NCI-H510A (cell line): ENCODE results near the gene HIP1.
"Not testable (repeated sequence)": the region's sequence is repeated elsewhere in the genome, so short reads cannot be mapped to it uniquely, and the experiment has no call there.

Source experiments
- DNase-seq: peaks from one replicate; lab custom pipeline; 2025; lab: John Stamatoyannopoulos, UW

The HIP1 gene

GRCh38 chr7:75572814-75573213 lies 165.9 kb downstream of the HIP1 start:
- DNase-seq: no peak

DNA sequence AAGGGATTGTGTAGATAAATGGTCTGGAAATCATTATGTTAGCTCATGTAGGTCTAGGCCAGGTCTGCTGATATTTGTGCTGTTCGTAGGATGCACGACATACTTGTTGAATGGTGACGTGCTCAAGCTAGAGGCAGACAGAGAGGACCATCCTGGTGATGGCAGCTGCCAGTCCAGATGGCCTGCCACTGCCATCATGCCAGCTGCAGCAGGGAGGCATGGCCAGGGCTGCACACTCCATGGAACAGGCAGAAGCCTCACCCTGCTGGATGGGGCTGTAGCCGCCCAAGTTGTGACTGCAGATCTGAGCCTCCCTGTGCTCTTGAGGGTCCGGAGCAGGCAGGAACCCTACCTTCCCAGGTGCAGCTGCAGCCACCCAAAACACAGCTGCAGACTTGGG lies 166.3 kb downstream of the HIP1 start:
- DNase-seq: no peak

- DNase-seq: no peak
Measured at GRCh38 chr7:75571209-75571608, 167.5 kb downstream of the HIP1 start.

- not testable (repeated sequence) for DNase-seq
Measured at GRCh38 chr7:75569629-75570282, 169.0 kb downstream of the HIP1 start.

DNA sequence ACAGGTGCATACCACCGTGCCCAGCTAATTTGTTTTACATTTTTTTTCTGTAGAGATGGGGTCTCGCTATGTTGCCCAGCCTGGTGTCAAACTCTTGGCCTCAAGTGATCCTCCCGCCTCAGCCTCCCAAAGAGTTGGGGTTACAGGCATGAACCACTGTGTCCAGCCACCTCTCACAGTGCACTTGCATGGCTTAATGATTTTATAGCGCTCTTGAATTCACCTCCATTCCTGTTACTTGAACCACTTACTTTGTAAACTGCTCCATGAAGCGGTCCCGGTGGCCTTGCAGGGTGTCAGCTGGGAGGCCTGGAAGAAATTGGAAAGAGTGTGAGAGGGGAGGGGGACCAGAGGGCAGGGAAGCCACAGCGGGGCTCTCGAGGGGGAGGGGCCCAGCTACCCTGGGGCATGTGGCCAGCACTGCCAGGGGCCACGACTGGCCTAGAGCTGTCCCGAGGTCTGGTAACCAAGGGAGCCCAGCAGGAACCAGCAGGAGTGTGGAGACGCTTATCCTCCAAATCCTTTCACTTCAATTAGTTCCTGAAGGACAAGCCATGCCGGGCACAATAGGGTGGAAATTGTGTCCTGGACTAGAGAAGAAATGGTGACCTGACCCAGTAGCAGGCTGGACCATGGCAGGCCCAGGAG lies 170.7 kb downstream of the HIP1 start:
- DNase-seq: no peak

GRCh38 chr7:75565132-75565837 lies 173.5 kb downstream of the HIP1 start:
- DNase-seq: no peak

DNA sequence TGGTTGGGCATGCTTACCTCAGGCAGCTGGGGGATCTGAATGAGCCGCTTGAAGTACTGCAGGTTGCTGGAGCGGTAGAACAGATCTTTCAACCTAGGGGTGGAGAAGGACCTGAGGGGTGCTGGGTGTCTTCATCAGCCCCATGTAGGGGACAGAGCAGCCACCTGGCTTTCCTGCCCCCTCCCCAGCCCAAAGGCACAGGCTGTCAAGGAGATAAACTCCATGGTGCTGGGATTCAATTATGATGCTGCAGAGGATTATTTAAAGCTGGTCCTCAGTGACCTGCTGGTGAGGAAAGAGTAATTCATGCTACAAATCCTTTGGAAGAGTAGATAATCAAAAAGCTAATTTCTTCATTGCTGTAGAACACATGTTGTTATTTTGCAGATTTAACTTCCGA lies 175.6 kb downstream of the HIP1 start:
- no peak for DNase-seq

GRCh38 chr7:75559976-75560365 lies 178.8 kb downstream of the HIP1 start:
- DNase-seq: no peak

DNA sequence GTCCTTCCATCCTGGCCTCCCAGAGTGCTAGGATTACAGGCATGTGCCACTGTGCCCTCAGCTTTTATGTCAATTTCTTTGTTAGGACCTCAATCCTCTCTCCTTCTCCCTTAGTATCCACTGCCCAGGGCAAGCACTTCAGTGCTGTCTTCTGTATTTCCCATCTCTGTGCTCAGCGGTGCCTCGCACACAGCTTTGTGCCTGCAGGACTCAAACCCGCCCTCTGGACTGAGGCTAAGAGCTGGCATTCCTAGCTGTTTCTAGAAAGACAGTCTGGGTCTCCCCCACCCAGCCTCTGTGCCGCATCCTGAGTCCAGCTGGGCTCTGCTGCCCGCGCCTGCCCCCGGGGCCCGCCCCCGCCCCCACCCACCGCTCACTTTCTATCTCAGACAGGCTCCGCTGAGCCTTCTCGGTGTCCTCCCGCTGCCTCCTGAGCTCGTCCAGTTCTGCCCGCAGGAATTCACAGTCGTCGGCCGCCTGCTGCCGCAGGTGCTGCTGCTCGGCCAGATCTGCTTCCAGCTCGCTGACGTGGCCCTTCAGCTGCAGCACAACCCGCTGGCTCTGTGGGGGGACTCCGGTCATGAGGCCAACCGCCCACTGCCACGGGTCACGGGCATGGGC lies 179.3 kb downstream of the HIP1 start:
- DNase-seq: no peak

DNA sequence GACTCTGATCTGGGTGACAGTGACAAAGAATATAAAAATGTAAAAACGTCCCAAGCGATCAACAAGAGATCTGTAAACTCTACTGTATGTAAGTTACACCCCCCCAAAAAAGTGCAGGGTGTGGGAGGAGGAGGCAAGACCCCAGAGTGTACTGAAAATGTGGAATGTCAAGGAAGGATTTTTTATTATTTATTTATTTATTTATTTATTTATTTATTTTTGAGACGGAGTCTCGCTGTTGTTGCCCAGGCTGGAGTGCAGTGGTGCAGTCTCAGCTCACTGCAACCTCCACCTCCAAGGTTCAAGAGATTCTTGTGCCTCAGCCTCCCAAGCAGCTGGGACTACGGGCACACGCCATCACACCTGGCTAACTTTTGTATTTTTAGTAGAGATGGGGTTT lies 181.9 kb downstream of the HIP1 start:
- DNase-seq: not testable (repeated sequence)

GRCh38 chr7:75555736-75556135 lies 183.0 kb downstream of the HIP1 start:
- DNase-seq: no peak

DNA sequence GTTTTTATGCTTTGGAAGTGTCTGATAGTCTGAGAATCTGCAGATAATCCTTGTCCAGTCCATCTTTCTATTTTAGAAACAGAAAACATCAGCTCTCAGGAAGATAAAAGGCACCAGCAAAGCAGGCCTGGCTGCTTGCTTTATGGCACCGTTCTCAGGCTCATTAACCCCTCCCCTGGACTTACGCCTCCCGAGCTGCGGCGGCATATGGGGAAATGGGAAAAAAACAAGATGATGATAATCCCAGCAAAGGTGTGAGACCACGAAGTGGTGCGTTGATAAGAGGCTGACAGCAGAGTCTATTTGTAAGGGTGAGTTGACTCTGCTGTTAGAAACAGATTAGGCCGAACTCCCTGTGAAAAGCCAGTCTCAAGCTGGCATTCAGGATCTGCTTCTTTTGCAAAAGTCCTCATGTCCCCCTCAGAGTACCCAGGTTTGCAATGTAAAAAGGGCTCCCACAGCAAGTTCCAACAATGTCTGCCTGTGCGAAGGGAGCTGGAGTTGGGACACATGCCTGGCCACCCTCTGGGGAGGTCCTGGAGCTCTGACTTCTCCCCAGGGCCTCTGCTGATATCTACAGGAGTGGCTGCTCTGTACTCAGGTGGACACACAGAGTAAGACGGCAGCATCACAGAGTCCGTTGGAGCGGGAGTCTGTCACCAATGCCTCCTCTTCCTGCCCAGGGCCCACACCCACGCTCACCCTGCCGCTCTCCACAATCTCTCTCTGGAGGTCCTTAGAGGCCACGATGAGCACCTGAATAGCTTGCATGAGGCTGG lies 192.3 kb downstream of the HIP1 start:
- DNase-seq: no peak

DNA sequence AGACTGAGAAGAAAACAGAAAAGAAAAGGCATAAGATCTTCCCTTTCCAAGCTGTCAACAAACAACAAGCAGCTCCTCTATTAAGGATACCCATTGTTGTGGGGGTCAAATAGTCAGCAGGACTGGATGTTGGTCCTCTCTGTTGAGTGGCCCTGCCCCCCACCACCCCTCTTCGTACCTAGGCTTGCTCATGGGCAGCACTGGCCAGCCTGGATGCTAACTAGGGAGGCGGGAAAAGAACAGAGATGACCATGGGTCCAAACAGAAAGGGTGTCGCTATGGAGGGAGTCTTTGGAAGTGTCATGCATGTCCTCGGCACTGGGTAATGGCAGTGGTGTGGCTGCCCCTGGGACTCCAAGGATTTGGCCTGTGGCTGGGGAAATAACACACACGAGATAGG lies 201.0 kb downstream of the HIP1 start:
- no peak for DNase-seq

DNA sequence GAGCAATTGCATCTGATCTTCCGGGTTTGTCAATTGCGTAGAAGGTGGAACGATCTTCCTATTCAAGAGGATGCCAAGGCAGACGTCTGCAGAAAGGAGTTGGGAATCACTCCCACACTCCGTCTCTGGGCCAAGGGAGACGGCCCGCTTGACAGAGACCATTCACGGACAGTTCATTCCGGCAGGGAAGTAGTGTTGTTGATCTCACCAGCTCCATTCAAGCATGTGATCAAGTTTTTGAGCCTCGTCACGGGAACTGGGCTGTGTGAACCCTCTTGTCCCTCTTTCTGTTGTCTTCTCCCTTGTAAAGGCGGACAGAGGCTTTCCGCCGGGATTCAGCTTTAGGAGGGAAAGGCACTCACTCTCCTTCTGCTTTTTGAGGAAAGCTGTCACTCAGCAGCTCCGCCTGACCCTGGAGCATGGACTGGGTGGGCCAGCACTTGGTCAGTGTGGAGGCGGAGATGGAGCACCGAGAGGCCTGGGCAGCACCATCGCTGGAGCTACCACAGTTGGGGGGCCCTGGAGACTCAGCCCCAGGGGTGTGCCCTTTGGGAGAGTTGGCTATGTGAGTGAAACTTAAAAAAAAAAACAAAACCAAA lies 201.7 kb downstream of the HIP1 start:
- no peak for DNase-seq

DNA sequence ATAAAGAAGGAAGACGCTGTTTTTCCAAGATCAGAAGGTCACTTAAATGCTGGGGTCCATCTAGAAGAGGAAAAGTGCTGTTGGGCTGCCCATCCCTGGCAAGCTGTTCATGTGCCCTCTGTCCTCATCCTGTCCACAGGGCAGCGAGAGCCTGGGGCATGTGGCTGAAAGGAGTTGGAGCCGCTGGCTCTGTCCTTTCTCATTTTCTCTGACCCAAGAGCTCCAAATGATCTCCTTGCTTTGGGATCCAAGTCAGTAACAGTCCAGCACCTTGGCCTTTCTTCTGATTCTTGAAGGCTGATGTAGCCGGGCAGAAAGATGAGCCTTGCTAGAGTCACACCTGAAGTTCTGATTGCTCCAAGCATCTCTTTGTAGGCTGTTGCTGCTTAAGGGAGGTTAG lies 202.2 kb downstream of the HIP1 start:
- no peak for DNase-seq

GRCh38 chr7:75534727-75535307 lies 203.9 kb downstream of the HIP1 start:
- DNase-seq: no peak

- no peak for DNase-seq
Measured at GRCh38 chr7:75533926-75534325, 204.8 kb downstream of the HIP1 start.

- DNase-seq: no peak
Measured at GRCh38 chr7:75532639-75533038, 206.1 kb downstream of the HIP1 start.

DNA sequence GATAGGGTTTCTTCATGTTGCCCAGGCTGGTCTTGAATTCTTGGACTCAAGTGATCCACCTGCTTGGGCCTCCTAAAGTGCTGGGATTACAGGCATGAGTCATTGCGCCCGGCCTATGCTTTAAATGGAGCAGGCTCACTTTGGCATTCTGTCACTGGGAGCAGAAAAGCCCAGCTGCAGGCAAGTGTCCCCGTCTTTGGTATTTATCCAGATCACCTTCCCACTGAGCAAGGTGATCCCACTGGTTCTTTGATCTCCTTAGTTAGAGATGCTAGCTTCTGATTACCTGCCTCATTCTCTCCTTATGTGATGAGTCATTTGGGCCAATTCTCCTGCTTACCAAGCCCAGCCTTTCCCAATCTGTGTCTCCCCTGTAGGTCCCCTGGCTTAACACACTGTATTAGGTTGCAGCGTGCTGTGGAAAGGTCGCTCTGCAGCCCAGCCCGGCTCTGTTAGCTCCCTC lies 207.4 kb downstream of the HIP1 start:
- no peak for DNase-seq

GRCh38 chr7:75527224-75527722 lies 211.5 kb downstream of the HIP1 start:
- not testable (repeated sequence) for DNase-seq

DNA sequence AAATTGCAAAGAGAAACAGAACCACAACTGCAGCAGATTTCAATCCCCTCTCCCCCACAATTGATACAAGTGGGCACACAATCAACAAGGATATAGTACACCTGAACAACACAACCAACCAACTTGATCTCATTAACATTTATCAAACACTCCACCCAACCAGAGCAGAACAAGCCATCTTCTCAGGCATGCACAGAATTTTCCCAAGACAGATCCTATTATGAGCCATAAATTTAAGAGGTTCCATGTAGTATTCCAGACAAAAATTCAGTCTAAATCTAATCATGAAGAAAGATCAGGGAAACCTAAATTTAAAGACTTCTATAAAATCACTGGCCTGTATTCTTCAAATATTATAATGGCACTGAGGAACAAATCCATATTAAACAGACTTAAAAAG lies 217.0 kb downstream of the HIP1 start:
- DNase-seq: not testable (repeated sequence)
